ENCODE results near the gene PGAP3. TPM values are rescaled to one million over a fixed set of nuclear protein-coding genes. Genes with fewer than 3 reads are reported as not detected.

Gene PGAP3
- total RNA-seq, 1 experiment from 2014 or later: 21.8 TPM

DNA sequence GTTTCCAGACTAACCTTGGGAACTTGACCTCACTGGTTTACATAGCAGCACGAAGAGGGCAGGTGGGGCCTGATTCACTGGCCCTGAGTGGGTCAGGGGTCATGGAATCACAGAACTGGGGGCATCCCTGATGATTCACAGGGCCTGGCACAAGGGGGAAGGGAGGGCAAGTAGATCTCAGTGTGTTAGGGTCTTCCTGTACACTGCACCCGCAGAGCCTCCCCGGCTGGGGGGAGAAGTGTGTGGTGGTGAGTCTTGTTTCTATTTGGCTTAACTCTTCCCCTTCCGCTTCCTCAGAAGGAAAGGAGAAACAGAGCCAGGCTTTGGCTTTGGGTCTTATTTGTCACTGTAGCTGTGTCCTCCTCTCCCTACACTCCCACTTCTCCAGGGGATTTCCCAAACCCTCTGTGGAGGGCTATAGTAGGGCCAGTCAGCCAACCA, 47.2 kb downstream of the PGAP3 start:
- CTCF ChIA-PET: interaction anchor here (1.1 kb wide), 1 partner anchor 13 kb away, joined by 3 read pairs; no protein-coding TSS in a partner anchor
- Histone ChIP-seq H3K27me3 (ENCODE audit: control insufficient read depth, insufficient read depth, low read length) (no peaks in the 10 kb centered on the region), H3K36me3 (ENCODE audit: control insufficient read depth, insufficient read depth, low read length) (peaks cover 3% of the 10 kb centered on the region; the same call in 1 of the 2 replicates), H3K27ac (ENCODE audit: low read length) (no peak overlapping the region), H3K4me3 (ENCODE audit: low read depth in 2 of 2, low read length in 2 of 2) (no peak overlapping the region), H3K4me1 (ENCODE audit: control insufficient read depth, insufficient read depth, low read length) (peaks cover 47% of the 10 kb centered on the region), H3K9me3 (ENCODE audit: control insufficient read depth, insufficient read depth, low read depth, low read length) (no peaks in the 10 kb centered on the region)
- in situ Hi-C loops (cut with HindIII; ENCODE audit: low pct_unique_long_range_greater_than_20kb, low sequenced_read_pairs): no loop called here
- DNase-seq (ENCODE audit: low read depth, low spot score) (no peak), ATAC-seq (no peak)
- no TSS peak for BruUV-seq (replicated peaks)
- TF ChIP-seq SIN3A (IDR thresholded peaks at IDR 0.05; ENCODE audit: borderline replicate concordance, insufficient read depth, low read depth, low read length): no peak
- no peak for TF ChIP-seq TCF7L2 (IDR thresholded peaks at IDR 0.05; ENCODE audit: low read depth, low read length)
- POLR2A ChIA-PET: no interaction called here
- intact Hi-C loops (cut with micrococcal nuclease; ENCODE audit: unreplicated experiment): no loop called here

GRCh38 chr17:39639566-39640458, 48.0 kb downstream of the PGAP3 start:
- in situ Hi-C loops (cut with HindIII; ENCODE audit: low pct_unique_long_range_greater_than_20kb, low sequenced_read_pairs): no loop called here
- H3K27ac ChIP-seq (ENCODE audit: low read length): no peak overlapping the region
- no peak for ATAC-seq
- no TSS peak for BruUV-seq (replicated peaks)
- no peaks in the 10 kb centered on the region for H3K9me3 ChIP-seq (ENCODE audit: control insufficient read depth, insufficient read depth, low read depth, low read length)
- intact Hi-C loops (cut with micrococcal nuclease; ENCODE audit: unreplicated experiment): no loop called here
- POLR2A ChIA-PET: no interaction called here
- no peaks in the 10 kb centered on the region for H3K27me3 ChIP-seq (ENCODE audit: control insufficient read depth, insufficient read depth, low read length)
- peaks cover 3% of the 10 kb centered on the region; the same call in 1 of the 2 replicates for H3K36me3 ChIP-seq (ENCODE audit: control insufficient read depth, insufficient read depth, low read length)
- H3K4me3 ChIP-seq (ENCODE audit: low read depth in 2 of 2, low read length in 2 of 2): no peak overlapping the region
- TF ChIP-seq CTCF (IDR thresholded peaks at IDR 0.05): no peak
- no peak for TF ChIP-seq TCF7L2 (IDR thresholded peaks at IDR 0.05; ENCODE audit: low read depth, low read length)
- TF ChIP-seq POLR2AphosphoS5 (IDR thresholded peaks at IDR 0.05; ENCODE audit: low read depth, low read length): no peak
- TF ChIP-seq, protein P1, sequence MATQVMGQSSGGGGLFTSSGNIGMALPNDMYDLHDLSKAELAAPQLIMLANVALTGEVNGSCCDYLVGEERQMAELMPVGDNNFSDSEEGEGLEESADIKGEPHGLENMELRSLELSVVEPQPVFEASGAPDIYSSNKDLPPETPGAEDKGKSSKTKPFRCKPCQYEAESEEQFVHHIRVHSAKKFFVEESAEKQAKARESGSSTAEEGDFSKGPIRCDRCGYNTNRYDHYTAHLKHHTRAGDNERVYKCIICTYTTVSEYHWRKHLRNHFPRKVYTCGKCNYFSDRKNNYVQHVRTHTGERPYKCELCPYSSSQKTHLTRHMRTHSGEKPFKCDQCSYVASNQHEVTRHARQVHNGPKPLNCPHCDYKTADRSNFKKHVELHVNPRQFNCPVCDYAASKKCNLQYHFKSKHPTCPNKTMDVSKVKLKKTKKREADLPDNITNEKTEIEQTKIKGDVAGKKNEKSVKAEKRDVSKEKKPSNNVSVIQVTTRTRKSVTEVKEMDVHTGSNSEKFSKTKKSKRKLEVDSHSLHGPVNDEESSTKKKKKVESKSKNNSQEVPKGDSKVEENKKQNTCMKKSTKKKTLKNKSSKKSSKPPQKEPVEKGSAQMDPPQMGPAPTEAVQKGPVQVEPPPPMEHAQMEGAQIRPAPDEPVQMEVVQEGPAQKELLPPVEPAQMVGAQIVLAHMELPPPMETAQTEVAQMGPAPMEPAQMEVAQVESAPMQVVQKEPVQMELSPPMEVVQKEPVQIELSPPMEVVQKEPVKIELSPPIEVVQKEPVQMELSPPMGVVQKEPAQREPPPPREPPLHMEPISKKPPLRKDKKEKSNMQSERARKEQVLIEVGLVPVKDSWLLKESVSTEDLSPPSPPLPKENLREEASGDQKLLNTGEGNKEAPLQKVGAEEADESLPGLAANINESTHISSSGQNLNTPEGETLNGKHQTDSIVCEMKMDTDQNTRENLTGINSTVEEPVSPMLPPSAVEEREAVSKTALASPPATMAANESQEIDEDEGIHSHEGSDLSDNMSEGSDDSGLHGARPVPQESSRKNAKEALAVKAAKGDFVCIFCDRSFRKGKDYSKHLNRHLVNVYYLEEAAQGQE (IDR thresholded peaks at IDR 0.05; ENCODE audit: insufficient read depth in 1 of 2, low read depth in 2 of 2, low read length in 1 of 2): no peak
- TF ChIP-seq SIN3A (IDR thresholded peaks at IDR 0.05; ENCODE audit: borderline replicate concordance, insufficient read depth, low read depth, low read length): no peak
- CTCF ChIA-PET: interaction anchor here (1.1 to 1.4 kb wide), 2 partner anchors 13 to 14 kb away, joined by 3 read pairs; no protein-coding TSS in a partner anchor
- no peak for DNase-seq (ENCODE audit: low read depth, low spot score)
- peaks cover 47% of the 10 kb centered on the region for H3K4me1 ChIP-seq (ENCODE audit: control insufficient read depth, insufficient read depth, low read length)
